Measurements from ENCODE around the gene TBC1D14. TPM values are rescaled to one million over a fixed set of nuclear protein-coding genes. Genes with fewer than 3 reads are reported as not detected.
A peak's percentile ranks its signal among the peaks of the same experiment; 100 is the strongest.
"Not testable (repeated sequence)": the region's sequence is repeated elsewhere in the genome, so short reads cannot be mapped to it uniquely, and the experiment has no call there.

TBC1D14 gene
- total RNA-seq, 1 donor from 2014 or later, result 36.7 TPM

- no peak for DNase-seq (ENCODE audit: low read depth, low spot score)
Observed at GRCh38 chr4:7059662-7060061, 150.0 kb downstream of the TBC1D14 start.

GRCh38 chr4:7060346-7061150 is 150.9 kb downstream of the TBC1D14 start:
- DNase-seq (ENCODE audit: low read depth, low spot score), result no peak

GRCh38 chr4:7061815-7062214 is 152.2 kb downstream of the TBC1D14 start:
- DNase-seq (ENCODE audit: low read depth, low spot score), result no peak

- no peak for DNase-seq (ENCODE audit: low read depth, low spot score)
Observed at GRCh38 chr4:7062816-7063215, 153.2 kb downstream of the TBC1D14 start.

GRCh38 chr4:7063362-7063761 is 153.7 kb downstream of the TBC1D14 start:
- DNase-seq (ENCODE audit: low read depth, low spot score), result no peak

GRCh38 chr4:7066006-7066405 is 156.4 kb downstream of the TBC1D14 start:
- no peak for DNase-seq (ENCODE audit: low read depth, low spot score)

GRCh38 chr4:7066493-7066892 is 156.9 kb downstream of the TBC1D14 start:
- no peak for DNase-seq (ENCODE audit: low read depth, low spot score)

- DNase-seq (ENCODE audit: low read depth, low spot score), result no peak
Observed at GRCh38 chr4:7067126-7067451, 157.5 kb downstream of the TBC1D14 start.

GRCh38 chr4:7067452-7068278 is 158.0 kb downstream of the TBC1D14 start, which contains the start of gene GRPEL1:
TSS of gene GRPEL1 (minus strand) at chr4:7068064. CDS start at chr4:7068032, 32 bp downstream.
- DNase-seq (ENCODE audit: low read depth, low spot score), result peak; percentile 96

- no peak for DNase-seq (ENCODE audit: low read depth, low spot score)
Observed at GRCh38 chr4:7068279-7068842, 158.7 kb downstream of the TBC1D14 start.

- no peak for DNase-seq (ENCODE audit: low read depth, low spot score)
Observed at GRCh38 chr4:7068883-7069282, 159.3 kb downstream of the TBC1D14 start.

GRCh38 chr4:7070729-7071511 is 161.3 kb downstream of the TBC1D14 start:
- peak; percentile 20 for DNase-seq (ENCODE audit: low read depth, low spot score)

GRCh38 chr4:7073059-7073458 is 163.4 kb downstream of the TBC1D14 start:
- no peak for DNase-seq (ENCODE audit: low read depth, low spot score)

- no peak for DNase-seq (ENCODE audit: low read depth, low spot score)
Observed at GRCh38 chr4:7073526-7074390, 164.1 kb downstream of the TBC1D14 start.

GRCh38 chr4:7074426-7074825 is 164.8 kb downstream of the TBC1D14 start:
- DNase-seq (ENCODE audit: low read depth, low spot score), result no peak

- DNase-seq (ENCODE audit: low read depth, low spot score), result no peak
Observed at GRCh38 chr4:7075962-7076695, 166.5 kb downstream of the TBC1D14 start.

- no peak for DNase-seq (ENCODE audit: low read depth, low spot score)
Observed at GRCh38 chr4:7076696-7077082, 167.1 kb downstream of the TBC1D14 start.

- DNase-seq (ENCODE audit: low read depth, low spot score), result no peak
Observed at GRCh38 chr4:7077371-7077770, 167.7 kb downstream of the TBC1D14 start.

GRCh38 chr4:7078025-7078424 is 168.4 kb downstream of the TBC1D14 start:
- no peak for DNase-seq (ENCODE audit: low read depth, low spot score)

- not testable (repeated sequence) for DNase-seq (ENCODE audit: low read depth, low spot score)
Observed at GRCh38 chr4:7079483-7079882, 169.9 kb downstream of the TBC1D14 start.
